ENCODE measurements around the gene MYL7. TPM values are rescaled to one million over a fixed set of nuclear protein-coding genes. Genes with fewer than 3 reads are reported as not detected.

The MYL7 gene
- total and polyA plus RNA-seq, 2 experiments from 2014 or later, result 4.8 TPM; not detected in 1

GRCh38 chr7:44094883-44095592, 46.1 kb downstream of the MYL7 start (continued):
- TF ChIP-seq ZNF462 (CRISPR knock-in tag; IDR thresholded peaks at IDR 0.05), result no peak

- no peak for DNase-seq (ENCODE audit: low spot score)
- H4K20me1 ChIP-seq (replicated peaks; ENCODE audit: insufficient read depth), result no peaks in the 10 kb centered on the region
- no peak overlapping the region for H2AFZ ChIP-seq
- H3K4me3 ChIP-seq, result no peak overlapping the region
- no peaks in the 10 kb centered on the region for H3K9me2 ChIP-seq (ENCODE audit: insufficient read depth)
- TF ChIP-seq ZNF114 (CRISPR knock-in tag; IDR thresholded peaks at IDR 0.05), result no peak
- no peak for TF ChIP-seq POLR2AphosphoS5 (IDR thresholded peaks at IDR 0.05; ENCODE audit: low read depth)
- no peak for TF ChIP-seq NANOG (IDR thresholded peaks at IDR 0.05; ENCODE audit: borderline replicate concordance)
- no peak for TF ChIP-seq CREB1 (CRISPR knock-in tag; IDR thresholded peaks at IDR 0.05; ENCODE audit: low read depth)
- no peak for TF ChIP-seq ETS1 (IDR thresholded peaks at IDR 0.05)
- no peak for TF ChIP-seq JUNB (IDR thresholded peaks at IDR 0.05; ENCODE audit: unreplicated experiment)
- TF ChIP-seq REST (IDR thresholded peaks at IDR 0.05; ENCODE audit: unreplicated experiment), result no peak
- no peak for TF ChIP-seq EZH2 (IDR thresholded peaks at IDR 0.05; ENCODE audit: low read depth, unreplicated experiment)
- no peak for TF ChIP-seq ZNF331 (CRISPR knock-in tag; IDR thresholded peaks at IDR 0.05; ENCODE audit: low read depth)
- TF ChIP-seq STAT1 (IDR thresholded peaks at IDR 0.05; ENCODE audit: unreplicated experiment), result no peak
- no peak for TF ChIP-seq EZH2phosphoT487 (IDR thresholded peaks at IDR 0.05; ENCODE audit: unreplicated experiment)
- no peak overlapping the region for H3K4me2 ChIP-seq
- no peaks in the 10 kb centered on the region for H3K36me3 Mint-ChIP-seq (ENCODE audit: low read depth)
- H3K27me3 ChIP-seq (ENCODE audit: insufficient read depth), result no peaks in the 10 kb centered on the region
- H3K9me3 Mint-ChIP-seq, result no peaks in the 10 kb centered on the region
- ATAC-seq, result no peak
- no peaks in the 10 kb centered on the region for H3K4me1 ChIP-seq (ENCODE audit: insufficient read depth)
- H3K27ac Mint-ChIP-seq, result no peak overlapping the region
- H3K27me3 Mint-ChIP-seq (ENCODE audit: insufficient read depth, low read depth, poor library complexity), result peaks cover 17% of the 10 kb centered on the region
- H3K27ac ChIP-seq (ENCODE audit: low read depth), result no peak overlapping the region
- no peaks in the 10 kb centered on the region for H3K36me3 ChIP-seq (ENCODE audit: insufficient read depth)
- H3K79me2 ChIP-seq (replicated peaks; ENCODE audit: insufficient read depth), result no peaks in the 10 kb centered on the region
- peaks cover 4% of the 10 kb centered on the region; the same call in 2 of the 3 replicates for H3K4me1 Mint-ChIP-seq
- H3K4me3 Mint-ChIP-seq, result no peak overlapping the region
- H3F3A ChIP-seq (replicated peaks; ENCODE audit: low read depth), result no peaks in the 10 kb centered on the region
Observed at GRCh38 chr7:44094365-44094764, 46.8 kb downstream of the MYL7 start.
